Measurements from ENCODE around the gene HUS1. TPM values are rescaled to one million over a fixed set of nuclear protein-coding genes. Genes with fewer than 3 reads are reported as not detected.
"Not testable (repeated sequence)": the region's sequence is repeated elsewhere in the genome, so short reads cannot be mapped to it uniquely, and the experiment has no call there.

HUS1 gene
- total RNA-seq, 2 experiments from 2014 or later, result 37.1 to 43.5 TPM

DNA sequence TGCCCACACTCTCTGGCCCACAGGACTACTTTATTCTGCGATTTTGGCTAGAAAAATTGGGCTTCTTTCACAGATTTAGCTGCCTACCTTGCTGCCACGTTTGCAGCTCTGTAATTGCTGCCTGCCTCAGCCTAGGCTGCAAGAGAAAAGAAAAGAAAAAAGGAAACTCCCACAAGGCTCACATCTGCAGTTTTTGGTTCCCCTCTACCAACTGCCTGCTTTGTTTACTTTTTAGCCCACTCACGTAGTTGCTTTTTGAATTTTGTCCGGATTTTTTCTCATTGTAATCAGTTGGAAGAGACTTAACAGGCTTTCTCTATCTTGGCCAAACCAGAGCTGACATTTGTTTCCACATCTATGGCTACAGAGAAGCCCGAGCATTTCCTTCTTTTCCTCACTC lies 25.2 kb upstream of the HUS1 start:
- intact Hi-C loops (cut with micrococcal nuclease), result no loop called here
- CTCF ChIA-PET, result interaction anchor here (0.9 to 1.4 kb wide), 2 partner anchors 16 to 106 kb away, joined by 3 to 4 read pairs; no protein-coding TSS in a partner anchor
- no peaks in the 10 kb centered on the region for H3K9me3 Mint-ChIP-seq

DNA sequence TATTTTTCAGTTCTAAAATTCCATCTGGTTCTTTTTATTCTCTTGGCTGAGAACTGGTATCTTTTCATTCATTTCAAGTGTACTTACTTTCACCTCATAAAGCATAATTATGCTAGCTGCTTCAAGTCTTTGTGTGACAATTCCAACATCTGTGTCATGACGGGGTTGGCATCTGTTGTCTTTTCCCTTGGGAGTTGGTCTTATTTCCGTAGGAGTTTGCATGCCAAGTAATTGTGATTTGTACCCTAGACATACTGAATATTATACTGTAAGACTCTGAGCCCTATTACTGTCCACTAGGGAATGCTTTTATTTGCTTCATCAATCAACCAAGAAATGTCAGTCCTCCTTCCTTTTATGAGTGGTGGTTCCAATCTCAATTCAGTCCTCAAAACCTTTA lies 24.6 kb upstream of the HUS1 start:
- intact Hi-C loops (cut with micrococcal nuclease), result no loop called here
- Mint-ChIP-seq H3K27ac (no peak overlapping the region), H3K27me3 (peaks cover 2% of the 10 kb centered on the region), H3K9me3 (no peaks in the 10 kb centered on the region), H3K4me3 (no peak overlapping the region), H3K4me1 (ENCODE audit: low read depth) (no peaks in the 10 kb centered on the region), H3K36me3 (ENCODE audit: low read depth) (no peaks in the 10 kb centered on the region)
- TF ChIP-seq, protein P1, sequence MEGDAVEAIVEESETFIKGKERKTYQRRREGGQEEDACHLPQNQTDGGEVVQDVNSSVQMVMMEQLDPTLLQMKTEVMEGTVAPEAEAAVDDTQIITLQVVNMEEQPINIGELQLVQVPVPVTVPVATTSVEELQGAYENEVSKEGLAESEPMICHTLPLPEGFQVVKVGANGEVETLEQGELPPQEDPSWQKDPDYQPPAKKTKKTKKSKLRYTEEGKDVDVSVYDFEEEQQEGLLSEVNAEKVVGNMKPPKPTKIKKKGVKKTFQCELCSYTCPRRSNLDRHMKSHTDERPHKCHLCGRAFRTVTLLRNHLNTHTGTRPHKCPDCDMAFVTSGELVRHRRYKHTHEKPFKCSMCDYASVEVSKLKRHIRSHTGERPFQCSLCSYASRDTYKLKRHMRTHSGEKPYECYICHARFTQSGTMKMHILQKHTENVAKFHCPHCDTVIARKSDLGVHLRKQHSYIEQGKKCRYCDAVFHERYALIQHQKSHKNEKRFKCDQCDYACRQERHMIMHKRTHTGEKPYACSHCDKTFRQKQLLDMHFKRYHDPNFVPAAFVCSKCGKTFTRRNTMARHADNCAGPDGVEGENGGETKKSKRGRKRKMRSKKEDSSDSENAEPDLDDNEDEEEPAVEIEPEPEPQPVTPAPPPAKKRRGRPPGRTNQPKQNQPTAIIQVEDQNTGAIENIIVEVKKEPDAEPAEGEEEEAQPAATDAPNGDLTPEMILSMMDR (IDR thresholded peaks at IDR 0.05), result no peak
- ChIA-PET CTCF (interaction anchor here (0.9 to 1.4 kb wide), 2 partner anchors 16 to 106 kb away, joined by 3 to 4 read pairs; no protein-coding TSS in a partner anchor), POLR2A (interaction anchor here (0.6 kb wide), 1 partner anchor 802 kb away, joined by 3 read pairs; no protein-coding TSS in a partner anchor)
- no peak for DNase-seq
- ATAC-seq, result no peak

More for the DNA sequence above, 25.2 kb upstream of the HUS1 start:
- POLR2A ChIA-PET, result interaction anchor here (0.6 kb wide), 1 partner anchor 802 kb away, joined by 3 read pairs; no protein-coding TSS in a partner anchor
- H3K27ac Mint-ChIP-seq, result no peak overlapping the region
- no peaks in the 10 kb centered on the region for H3K36me3 Mint-ChIP-seq (ENCODE audit: low read depth)
- TF ChIP-seq, protein P1 (IDR thresholded peaks at IDR 0.05), result no peak
- no peak for DNase-seq
- no peak for ATAC-seq
- no peaks in the 10 kb centered on the region for H3K4me1 Mint-ChIP-seq (ENCODE audit: low read depth)
- H3K4me3 Mint-ChIP-seq, result no peak overlapping the region
- H3K27me3 Mint-ChIP-seq, result peaks cover 2% of the 10 kb centered on the region

DNA sequence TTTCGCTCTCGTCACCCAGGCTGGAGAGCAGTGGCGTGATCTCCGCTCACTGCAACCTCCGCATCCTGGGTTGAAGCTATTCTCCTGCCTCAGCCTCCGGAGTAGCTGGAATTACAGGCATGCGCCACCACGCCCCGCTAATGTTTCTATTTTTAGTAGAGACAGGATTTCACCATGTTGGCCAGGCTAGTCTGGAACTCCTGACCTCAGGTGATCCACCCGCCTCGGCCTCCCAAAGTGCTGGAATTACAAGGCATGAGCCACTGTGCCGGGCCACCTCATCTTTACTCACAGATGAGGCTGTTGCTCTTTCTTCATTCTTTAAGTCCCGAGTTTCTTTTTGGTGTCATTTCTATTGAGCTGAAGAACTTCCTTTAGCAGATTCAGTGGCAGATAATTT lies 20.7 kb upstream of the HUS1 start:
- ATAC-seq; H3K36me3 Mint-ChIP-seq (ENCODE audit: low read depth); H3K4me3 Mint-ChIP-seq; DNase-seq; intact Hi-C loops (cut with micrococcal nuclease); H3K4me1 Mint-ChIP-seq (ENCODE audit: low read depth); H3K27ac Mint-ChIP-seq; H3K27me3 Mint-ChIP-seq; H3K9me3 Mint-ChIP-seq: not testable (repeated sequence)
- ChIA-PET CTCF (interaction anchor here (1.0 to 3.6 kb wide), 3 partner anchors 8 to 110 kb away, joined by 5 to 10 read pairs (median 10); no protein-coding TSS in a partner anchor), POLR2A (interaction anchor here (1.1 kb wide), 1 partner anchor 15 kb away, joined by 3 read pairs; no protein-coding TSS in a partner anchor)

DNA sequence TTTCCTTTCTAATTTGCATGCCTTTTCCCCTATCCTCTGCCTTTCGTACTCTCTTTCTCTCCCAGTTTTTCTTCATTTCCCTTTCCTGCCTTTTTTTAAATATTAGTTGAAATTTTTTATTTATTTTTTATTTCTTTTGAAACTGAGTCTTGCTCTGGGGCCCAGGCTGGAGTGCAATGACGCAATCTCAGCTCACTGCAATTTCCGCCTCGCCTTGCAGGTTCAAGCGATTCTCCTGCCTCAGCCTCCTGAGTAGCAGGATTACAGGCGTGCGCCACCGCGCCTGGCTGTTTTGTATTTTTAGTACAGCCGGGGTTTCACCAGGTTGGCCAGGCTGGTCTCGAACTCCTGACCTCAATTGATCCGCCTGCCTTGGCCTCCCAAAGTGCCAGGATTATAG lies 20.0 kb upstream of the HUS1 start:
- intact Hi-C loops (cut with micrococcal nuclease), result no loop called here
- no peaks in the 10 kb centered on the region for H3K27me3 Mint-ChIP-seq
- H3K4me3 Mint-ChIP-seq, result no peak overlapping the region
- H3K27ac Mint-ChIP-seq, result no peak overlapping the region
- TF ChIP-seq, protein P1 (IDR thresholded peaks at IDR 0.05), result no peak
- ATAC-seq, result no peak
- H3K9me3 Mint-ChIP-seq, result peaks cover 6% of the 10 kb centered on the region
- ChIA-PET CTCF (interaction anchor here (3.5 to 3.6 kb wide), 2 partner anchors 11 to 111 kb away, joined by 10 read pairs; no protein-coding TSS in a partner anchor), POLR2A (interaction anchor here (1.1 to 1.2 kb wide), 2 partner anchors 14 to 89 kb away, joined by 3 read pairs; no protein-coding TSS in a partner anchor)
- no peak for DNase-seq
- H3K36me3 Mint-ChIP-seq (ENCODE audit: low read depth), result no peaks in the 10 kb centered on the region
- H3K4me1 Mint-ChIP-seq (ENCODE audit: low read depth), result no peaks in the 10 kb centered on the region

DNA sequence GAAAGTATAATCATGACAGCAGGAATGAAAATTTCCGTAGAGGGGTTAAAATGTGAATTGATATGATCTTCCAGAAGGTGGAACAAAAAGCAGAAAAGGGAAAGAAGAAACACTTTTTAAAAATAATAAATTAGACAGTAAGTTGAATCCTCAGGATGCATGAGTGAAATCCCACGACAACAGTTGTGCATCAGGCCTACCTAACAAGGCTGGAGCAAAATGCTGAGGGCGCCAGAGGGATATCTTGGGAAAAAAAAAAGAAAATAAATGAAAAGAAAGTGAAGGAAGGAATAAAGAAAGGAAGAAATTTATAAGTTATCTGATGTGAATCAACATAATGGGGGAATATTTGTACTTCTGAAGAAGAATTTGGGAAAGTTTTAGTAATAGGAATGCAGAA lies 13.0 kb upstream of the HUS1 start:
- DNase-seq (no peak), ATAC-seq (no peak)
- CTCF ChIA-PET, result interaction anchor here (0.8 to 6.5 kb wide), 18 partner anchors 8 to 166 kb away, joined by 3 to 171 read pairs (median 6); no protein-coding TSS in a partner anchor
- Mint-ChIP-seq H3K27me3 (no peaks in the 10 kb centered on the region), H3K27ac (peak overlapping the region; percentile 94), H3K36me3 (ENCODE audit: low read depth) (no peaks in the 10 kb centered on the region), H3K4me3 (peak overlapping the region; percentile 83), H3K4me1 (ENCODE audit: low read depth) (peaks cover 17% of the 10 kb centered on the region), H3K9me3 (peaks cover 8% of the 10 kb centered on the region)
- intact Hi-C loops (cut with micrococcal nuclease), result loop anchor here (1.0 to 5.0 kb wide), 2 partner anchors 95 to 118 kb away; partner anchors contain the start of gene UPP1
- TF ChIP-seq, protein P1 (IDR thresholded peaks at IDR 0.05), result no peak
- POLR2A ChIA-PET, result interaction anchor here (0.6 to 2.5 kb wide), 9 partner anchors 13 to 118 kb away, joined by 3 to 12 read pairs (median 4); partner anchors contain the start of genes HUS1 and SUN3

Data from activated CD8-positive, alpha-beta T cell treated with anti-CD3 and anti-CD28 coated beads for 36 hours (primary cell).